ENCODE results near the gene MAPKAP1. TPM values are rescaled to one million over a fixed set of nuclear protein-coding genes. Genes with fewer than 3 reads are reported as not detected.

MAPKAP1 gene
- total RNA-seq, 4 donors from 2014 or later, result 57.6 to 70.2 (median 68.7) TPM

GRCh38 chr9:125411171-125411756 is 295.7 kb downstream of the MAPKAP1 start:
- WGBS, result 74% methylated on average over 5 of the region's 14 CpGs
- Histone ChIP-seq H3K27me3 (peaks cover 21% of the 10 kb centered on the region), H3K27ac (no peak overlapping the region), H3K36me3 (no peaks in the 10 kb centered on the region), H3K4me1 (peaks cover 15% of the 10 kb centered on the region), H3K9me3 (no peaks in the 10 kb centered on the region), H3K4me3 (no peak overlapping the region)
- TF ChIP-seq CTCF (IDR thresholded peaks at IDR 0.05) (no peak), POLR2AphosphoS5 (IDR thresholded peaks at IDR 0.05) (no peak), EP300 (IDR thresholded peaks at IDR 0.05) (no peak), POLR2A (IDR thresholded peaks at IDR 0.05) (no peak)
- DNase-seq (ENCODE audit: low spot score in 2 of 2), result no peak

DNA sequence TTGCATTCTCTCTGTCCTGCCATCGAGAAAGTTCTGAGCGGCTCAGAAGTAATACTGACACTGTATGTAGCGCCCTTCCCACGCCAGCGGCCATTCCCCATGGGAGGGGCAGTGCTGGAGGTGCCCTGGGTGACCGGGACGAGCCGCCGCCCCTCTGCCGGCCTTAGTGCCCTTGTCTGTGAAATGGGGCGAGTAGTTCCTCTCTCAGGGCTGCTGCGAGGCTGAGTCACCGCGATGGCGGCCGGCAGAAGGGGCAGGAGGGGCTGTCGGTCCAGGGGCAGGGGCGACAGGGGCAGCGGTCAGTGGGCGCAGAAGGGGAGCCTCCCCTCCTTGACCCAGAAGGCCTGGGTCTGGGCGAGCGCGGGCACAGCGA is 296.5 kb downstream of the MAPKAP1 start:
- no peak overlapping the region for H3K27ac ChIP-seq
- H3K9me3 ChIP-seq, result no peaks in the 10 kb centered on the region
- 95% methylated on average over 23 of the region's 24 CpGs for WGBS
- peaks cover 21% of the 10 kb centered on the region for H3K27me3 ChIP-seq
- H3K4me1 ChIP-seq, result peaks cover 15% of the 10 kb centered on the region
- DNase-seq (ENCODE audit: low spot score in 2 of 2), result no peak
- no peak overlapping the region for H3K4me3 ChIP-seq
- no peaks in the 10 kb centered on the region for H3K36me3 ChIP-seq
- TF ChIP-seq POLR2A (IDR thresholded peaks at IDR 0.05) (no peak), POLR2AphosphoS5 (IDR thresholded peaks at IDR 0.05) (no peak), EP300 (IDR thresholded peaks at IDR 0.05) (no peak), CTCF (IDR thresholded peaks at IDR 0.05) (no peak)

DNA sequence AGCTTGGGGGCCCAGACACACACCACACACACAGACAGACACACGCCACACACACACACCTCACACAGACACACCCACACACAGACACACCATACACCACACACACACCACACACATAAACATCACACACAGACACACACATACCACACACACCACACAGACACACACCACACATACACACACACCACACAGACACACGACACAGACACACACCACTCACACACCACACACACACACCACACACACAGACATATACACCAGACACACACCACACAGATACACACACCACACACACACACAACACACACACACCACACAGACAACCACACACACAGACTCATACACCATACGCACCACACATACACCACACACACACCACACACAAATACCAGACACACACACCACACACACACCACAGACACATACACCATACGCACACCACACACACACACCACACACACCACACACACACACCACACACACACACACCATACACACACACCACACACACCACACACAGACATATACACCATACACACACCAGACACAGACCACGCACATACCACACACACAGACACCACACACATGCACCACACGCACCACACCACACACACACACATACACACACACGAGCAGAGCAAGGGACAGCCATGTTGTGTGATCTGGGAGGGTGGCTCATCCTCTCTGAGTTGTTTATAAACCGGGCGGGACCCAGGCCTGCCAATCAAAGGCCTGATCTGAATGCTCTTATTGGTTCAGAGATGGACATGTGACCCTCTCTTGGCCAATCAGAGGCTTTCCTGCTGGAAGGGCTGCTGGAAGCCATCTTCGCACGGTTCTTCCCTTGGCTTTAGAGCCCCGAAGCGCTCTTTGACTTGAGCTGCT is 297.1 kb downstream of the MAPKAP1 start:
- no peak for TF ChIP-seq EP300 (IDR thresholded peaks at IDR 0.05)
- no peak for TF ChIP-seq CTCF (IDR thresholded peaks at IDR 0.05)
- TF ChIP-seq POLR2A (IDR thresholded peaks at IDR 0.05), result no peak
- TF ChIP-seq POLR2AphosphoS5 (IDR thresholded peaks at IDR 0.05), result no peak
- Histone ChIP-seq H3K4me3 (no peak overlapping the region), H3K36me3 (no peaks in the 10 kb centered on the region), H3K9me3 (no peaks in the 10 kb centered on the region), H3K27ac (no peak overlapping the region), H3K27me3 (peaks cover 21% of the 10 kb centered on the region), H3K4me1 (peaks cover 15% of the 10 kb centered on the region)
- DNase-seq (ENCODE audit: low spot score in 2 of 2), result no peak
- 90% methylated on average over 13 of the region's 13 CpGs for WGBS

- H3K27ac ChIP-seq, result no peak overlapping the region
- peaks cover 15% of the 10 kb centered on the region for H3K4me1 ChIP-seq
- no peak for TF ChIP-seq POLR2AphosphoS5 (IDR thresholded peaks at IDR 0.05)
- no peak for TF ChIP-seq POLR2A (IDR thresholded peaks at IDR 0.05)
- TF ChIP-seq EP300 (IDR thresholded peaks at IDR 0.05), result no peak
- TF ChIP-seq CTCF (IDR thresholded peaks at IDR 0.05), result no peak
- WGBS, result 59% methylated on average over 11 of the region's 20 CpGs
- no peak for DNase-seq (ENCODE audit: low spot score in 2 of 2)
- peaks cover 21% of the 10 kb centered on the region for H3K27me3 ChIP-seq
- H3K9me3 ChIP-seq, result no peaks in the 10 kb centered on the region
- H3K4me3 ChIP-seq, result no peak overlapping the region
- no peaks in the 10 kb centered on the region for H3K36me3 ChIP-seq
These were observed 297.8 kb downstream of the MAPKAP1 start for GRCh38 chr9:125409217-125409636.

Data from suprapubic skin (tissue), 4 donors.